Body of pancreas (tissue), 4 donors: Measurements from ENCODE around the gene RHBDL1.

Source experiments
- POLR2A ChIP-seq, 3 donors: fragments of 450-650 bp; IDR thresholded peaks; one replicate each; pipeline ENCODE4 v1.6.1; 2016; ENCODE audit warnings: antibody characterized with exemption in 3 of 3, mild to moderate bottlenecking in 2 of 3
- TF ChIP-seq, protein P1 (sequence below), 7 experiments: fragments of 450-650 bp in 4 of 7; fragments of 200-600 bp in 3 of 7; sonication (generic) in 3 of 7; IDR thresholded peaks; one replicate each; pipeline ENCODE4 v1.5.1; 2016 to 2019; ENCODE audit warnings: antibody characterized with exemption in 7 of 7

DNA sequence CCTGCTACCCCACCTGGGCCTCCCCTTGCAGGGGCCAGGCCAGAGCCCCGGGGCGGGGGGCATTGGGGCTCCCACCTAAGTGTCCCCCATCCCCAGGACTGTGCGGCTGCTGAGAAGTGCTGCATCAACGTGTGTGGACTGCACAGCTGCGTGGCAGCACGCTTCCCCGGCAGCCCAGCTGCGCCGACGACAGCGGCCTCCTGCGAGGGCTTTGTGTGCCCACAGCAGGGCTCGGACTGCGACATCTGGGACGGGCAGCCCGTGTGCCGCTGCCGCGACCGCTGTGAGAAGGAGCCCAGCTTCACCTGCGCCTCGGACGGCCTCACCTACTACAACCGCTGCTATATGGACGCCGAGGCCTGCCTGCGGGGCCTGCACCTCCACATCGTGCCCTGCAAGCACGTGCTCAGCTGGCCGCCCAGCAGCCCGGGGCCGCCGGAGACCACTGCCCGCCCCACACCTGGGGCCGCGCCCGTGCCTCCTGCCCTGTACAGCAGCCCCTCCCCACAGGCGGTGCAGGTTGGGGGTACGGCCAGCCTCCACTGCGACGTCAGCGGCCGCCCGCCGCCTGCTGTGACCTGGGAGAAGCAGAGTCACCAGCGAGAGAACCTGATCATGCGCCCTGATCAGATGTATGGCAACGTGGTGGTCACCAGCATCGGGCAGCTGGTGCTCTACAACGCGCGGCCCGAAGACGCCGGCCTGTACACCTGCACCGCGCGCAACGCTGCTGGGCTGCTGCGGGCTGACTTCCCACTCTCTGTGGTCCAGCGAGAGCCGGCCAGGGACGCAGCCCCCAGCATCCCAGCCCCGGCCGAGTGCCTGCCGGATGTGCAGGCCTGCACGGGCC is 42.8 kb upstream of the RHBDL1 start:
- TF ChIP-seq, protein P1, sequence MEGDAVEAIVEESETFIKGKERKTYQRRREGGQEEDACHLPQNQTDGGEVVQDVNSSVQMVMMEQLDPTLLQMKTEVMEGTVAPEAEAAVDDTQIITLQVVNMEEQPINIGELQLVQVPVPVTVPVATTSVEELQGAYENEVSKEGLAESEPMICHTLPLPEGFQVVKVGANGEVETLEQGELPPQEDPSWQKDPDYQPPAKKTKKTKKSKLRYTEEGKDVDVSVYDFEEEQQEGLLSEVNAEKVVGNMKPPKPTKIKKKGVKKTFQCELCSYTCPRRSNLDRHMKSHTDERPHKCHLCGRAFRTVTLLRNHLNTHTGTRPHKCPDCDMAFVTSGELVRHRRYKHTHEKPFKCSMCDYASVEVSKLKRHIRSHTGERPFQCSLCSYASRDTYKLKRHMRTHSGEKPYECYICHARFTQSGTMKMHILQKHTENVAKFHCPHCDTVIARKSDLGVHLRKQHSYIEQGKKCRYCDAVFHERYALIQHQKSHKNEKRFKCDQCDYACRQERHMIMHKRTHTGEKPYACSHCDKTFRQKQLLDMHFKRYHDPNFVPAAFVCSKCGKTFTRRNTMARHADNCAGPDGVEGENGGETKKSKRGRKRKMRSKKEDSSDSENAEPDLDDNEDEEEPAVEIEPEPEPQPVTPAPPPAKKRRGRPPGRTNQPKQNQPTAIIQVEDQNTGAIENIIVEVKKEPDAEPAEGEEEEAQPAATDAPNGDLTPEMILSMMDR (IDR thresholded peaks at IDR 0.05) = no peak
- TF ChIP-seq POLR2A (IDR thresholded peaks at IDR 0.05) = no peak
